Gastroesophageal sphincter (tissue), 3 donors: ENCODE data around the gene IL21.

Source experiments
- CTCF ChIP-seq, 4 experiments: fragments of 200-600 bp in 2 of 4; fragments of 450-650 bp in 2 of 4; sonication (generic) in 1 of 4; IDR thresholded peaks; one replicate each; pipeline ENCODE4 v1.5.1; 2017 to 2019; ENCODE audit warnings: antibody characterized with exemption in 4 of 4, mild to moderate bottlenecking in 2 of 4, moderate library complexity in 2 of 4
- EP300 ChIP-seq: sonication (generic); formaldehyde crosslinking; IDR thresholded peaks from one replicate; pipeline ENCODE4 v1.6.1; 2017; ENCODE audit warnings: antibody characterized with exemption, mild to moderate bottlenecking
- POLR2A ChIP-seq, 2 donors: fragments of 450-650 bp; IDR thresholded peaks; one replicate each; pipeline ENCODE4 v1.6.1; 2017; ENCODE audit warnings: antibody characterized with exemption in 2 of 2, mild to moderate bottlenecking in 2 of 2, moderate library complexity in 1 of 2
- POLR2AphosphoS5 ChIP-seq: sonication (generic); formaldehyde crosslinking; IDR thresholded peaks from one replicate; pipeline ENCODE4 v1.6.1; 2017; ENCODE audit warnings: antibody characterized with exemption

GRCh38 chr4:122647656-122648055 is 26.8 kb upstream of the IL21 start:
- TF ChIP-seq CTCF (IDR thresholded peaks at IDR 0.05): no peak
- no peak for TF ChIP-seq POLR2AphosphoS5
- TF ChIP-seq POLR2A (IDR thresholded peaks at IDR 0.05): no peak
- TF ChIP-seq EP300: no peak
